Osteocyte (in vitro differentiated cells): ENCODE results near the gene CNP. TPM values are rescaled to one million over a fixed set of nuclear protein-coding genes. Genes with fewer than 3 reads are reported as not detected.

Source experiments
- DNase-seq: peaks from one replicate; pipeline ENCODE4 v3.0.0; 2021; ENCODE audit warnings: mixed read lengths; ENCODE audit not compliant: unreplicated experiment; ENCODE audit errors: extremely low spot score
- H3K27ac Mint-ChIP-seq: one replicate; pipeline ENCODE4 v1.8.0; 2021; ENCODE audit warnings: mild to moderate bottlenecking, mixed read lengths; ENCODE audit not compliant: unreplicated experiment
- H3K27me3 Mint-ChIP-seq: one replicate; pipeline ENCODE4 v1.8.0; 2021; ENCODE audit warnings: mixed read lengths; ENCODE audit not compliant: unreplicated experiment
- H3K36me3 Mint-ChIP-seq: one replicate; pipeline ENCODE4 v1.8.0; 2021; ENCODE audit warnings: mixed read lengths; ENCODE audit not compliant: unreplicated experiment
- H3K4me1 Mint-ChIP-seq: one replicate; pipeline ENCODE4 v1.8.0; 2021; ENCODE audit warnings: mixed read lengths; ENCODE audit not compliant: unreplicated experiment
- H3K4me3 Mint-ChIP-seq: one replicate; pipeline ENCODE4 v1.8.0; 2021; ENCODE audit warnings: mild to moderate bottlenecking, moderate library complexity, mixed read lengths; ENCODE audit not compliant: unreplicated experiment
- H3K9me3 Mint-ChIP-seq: one replicate; pipeline ENCODE4 v1.8.0; 2021; ENCODE audit warnings: mixed read lengths; ENCODE audit not compliant: unreplicated experiment
- CTCF ChIP-seq: fragments of 200-600 bp; sonication (generic); IDR thresholded peaks from 2 replicates; pipeline ENCODE4 v1.5.0; 2021; ENCODE audit warnings: antibody characterized with exemption, mild to moderate bottlenecking, moderate library complexity
- total RNA-seq: library from RNA; stranded (reverse); gene quantifications from 2 replicates; pipeline ENCODE4 v1.2.1, GENCODE V29; 2021

CNP gene
- total RNA-seq, 1 donor from 2014 or later: 108 TPM

- Mint-ChIP-seq H3K36me3 (peaks cover 21% of the 10 kb centered on the region), H3K27ac (no peak overlapping the region)
- DNase-seq: no peak
Observed at GRCh38 chr17:41968676-41969075, 2.1 kb downstream of the CNP start.

GRCh38 chr17:41970901-41971331 lies 4.3 kb downstream of the CNP start:
- no peaks in the 10 kb centered on the region for H3K9me3 Mint-ChIP-seq
- peaks cover 27% of the 10 kb centered on the region for H3K4me1 Mint-ChIP-seq
- no peak overlapping the region for H3K4me3 Mint-ChIP-seq
- no peak for TF ChIP-seq CTCF
- no peaks in the 10 kb centered on the region for H3K27me3 Mint-ChIP-seq
- H3K27ac Mint-ChIP-seq: peak overlapping the region; percentile 12
- H3K36me3 Mint-ChIP-seq: peaks cover 35% of the 10 kb centered on the region
- no peak for DNase-seq

More at GRCh38 chr17:41968676-41969075, 2.1 kb downstream of the CNP start:
- peak overlapping the region; percentile 79 for H3K4me3 Mint-ChIP-seq
- peaks cover 37% of the 10 kb centered on the region for H3K4me1 Mint-ChIP-seq
- TF ChIP-seq CTCF: no peak
- H3K9me3 Mint-ChIP-seq: no peaks in the 10 kb centered on the region
- no peaks in the 10 kb centered on the region for H3K27me3 Mint-ChIP-seq

- Mint-ChIP-seq H3K27ac (no peak overlapping the region), H3K27me3 (no peaks in the 10 kb centered on the region), H3K9me3 (no peaks in the 10 kb centered on the region), H3K4me1 (peaks cover 25% of the 10 kb centered on the region), H3K36me3 (peaks cover 43% of the 10 kb centered on the region), H3K4me3 (no peak overlapping the region)
- no peak for DNase-seq
- TF ChIP-seq CTCF: no peak
Observed at GRCh38 chr17:41971721-41972523, 5.3 kb downstream of the CNP start.

- H3K9me3 Mint-ChIP-seq: no peaks in the 10 kb centered on the region
- peaks cover 46% of the 10 kb centered on the region for H3K36me3 Mint-ChIP-seq
- TF ChIP-seq CTCF: no peak
- H3K4me3 Mint-ChIP-seq: no peak overlapping the region
- no peaks in the 10 kb centered on the region for H3K27me3 Mint-ChIP-seq
- H3K27ac Mint-ChIP-seq: peak overlapping the region; percentile 17
- no peak for DNase-seq
- peaks cover 18% of the 10 kb centered on the region for H3K4me1 Mint-ChIP-seq
Observed at GRCh38 chr17:41972571-41973407, 6.2 kb downstream of the CNP start.

GRCh38 chr17:41973408-41973811 lies 6.8 kb downstream of the CNP start:
- Mint-ChIP-seq H3K9me3 (no peaks in the 10 kb centered on the region), H3K4me1 (peaks cover 13% of the 10 kb centered on the region), H3K4me3 (no peak overlapping the region), H3K36me3 (peaks cover 44% of the 10 kb centered on the region), H3K27ac (no peak overlapping the region), H3K27me3 (no peaks in the 10 kb centered on the region)
- TF ChIP-seq CTCF: no peak
- DNase-seq: no peak
